ENCODE results near the gene COLEC11.
"Not testable (repeated sequence)": the region's sequence is repeated elsewhere in the genome, so short reads cannot be mapped to it uniquely, and the experiment has no call there.

Gene COLEC11

DNA sequence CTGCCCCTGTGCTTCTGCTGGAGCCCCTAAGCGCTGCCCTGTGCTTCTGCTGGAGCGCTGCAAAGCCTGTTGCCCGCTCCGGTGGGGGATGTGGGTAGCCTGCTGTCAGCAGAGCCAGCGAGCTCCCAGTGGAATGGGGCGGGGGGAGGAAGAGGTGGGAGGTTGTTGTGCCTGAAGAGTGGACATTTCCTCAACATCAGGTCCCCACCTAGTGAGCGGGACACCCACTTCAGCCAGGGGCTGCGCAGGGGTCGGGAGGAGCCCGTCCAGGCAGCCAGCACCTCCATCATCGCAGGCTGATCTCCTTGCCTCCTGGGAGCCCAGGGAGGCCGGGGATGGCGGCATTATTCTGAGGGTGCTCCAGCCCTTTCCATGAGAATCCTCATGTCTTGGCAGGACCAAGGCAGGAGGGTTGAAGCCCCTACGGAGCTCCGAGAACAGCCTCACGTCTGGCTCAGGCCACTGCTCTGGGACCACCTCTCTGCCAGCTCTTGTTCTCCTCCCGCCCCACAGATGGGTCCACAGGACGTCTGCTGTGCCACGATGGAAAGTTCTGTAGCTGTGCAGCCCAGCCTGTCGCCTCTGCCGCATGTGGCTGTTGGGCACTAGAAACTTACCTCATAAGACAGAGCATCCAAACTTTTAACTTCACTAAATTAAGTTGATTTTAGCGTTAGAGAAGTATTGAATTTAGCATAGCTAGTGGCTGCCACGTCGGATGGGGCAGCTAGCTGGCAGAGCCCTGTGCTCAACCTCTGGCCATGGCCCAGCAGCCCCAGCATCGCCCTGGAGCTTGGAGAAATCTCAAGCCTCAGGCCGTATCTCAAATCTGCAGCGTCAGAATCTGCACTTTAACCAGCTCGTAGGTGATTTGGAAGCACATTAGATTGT lies 61.2 kb downstream of the COLEC11 start:
- no peak for DNase-seq

DNA sequence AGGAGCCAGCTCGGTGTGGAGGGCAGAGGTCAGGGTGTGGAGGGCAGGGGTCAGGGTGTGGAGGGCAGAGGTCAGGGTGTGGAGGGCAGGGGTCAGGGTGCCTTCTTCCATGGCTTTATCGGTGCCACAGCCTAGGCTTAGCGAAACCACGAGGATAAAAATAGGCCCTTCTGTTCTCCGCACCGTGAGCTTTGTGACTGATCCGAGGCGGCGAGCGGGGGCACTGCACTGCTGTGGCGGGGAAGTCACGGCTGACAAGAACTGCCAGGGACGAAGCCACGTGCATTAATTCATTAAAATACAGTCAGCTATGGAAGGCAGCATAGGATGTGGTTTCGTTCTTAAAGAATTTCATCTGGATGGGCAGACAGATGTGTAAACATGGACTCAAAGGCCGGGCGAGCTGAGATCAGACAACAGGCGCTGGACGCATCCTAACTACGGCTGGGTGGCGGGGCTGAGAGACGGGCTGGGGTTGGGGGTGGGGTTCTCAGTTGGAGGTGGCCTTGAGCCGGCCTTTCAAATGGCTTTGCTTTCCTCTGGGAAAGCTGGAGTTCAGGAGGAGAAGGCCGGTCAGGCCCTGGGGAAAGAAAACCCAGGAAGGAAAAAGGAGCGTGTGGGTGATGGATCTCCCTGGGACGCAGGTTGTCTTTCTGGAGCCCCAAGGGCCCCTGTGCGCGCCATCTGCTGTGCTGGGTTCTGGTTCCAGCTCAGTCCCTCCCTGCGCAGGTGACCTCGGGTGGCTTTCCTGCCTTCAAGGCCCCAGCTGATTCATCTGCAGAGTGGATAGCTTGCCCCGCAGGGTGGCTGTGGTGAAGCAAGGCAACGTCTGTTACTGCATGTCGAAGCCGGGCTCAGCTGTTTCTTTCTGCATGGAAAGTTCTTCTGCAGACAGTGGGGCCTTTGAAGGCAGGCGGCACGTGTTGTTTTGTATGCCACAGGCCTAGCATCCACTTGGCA lies 62.1 kb downstream of the COLEC11 start:
- no peak for DNase-seq

DNA sequence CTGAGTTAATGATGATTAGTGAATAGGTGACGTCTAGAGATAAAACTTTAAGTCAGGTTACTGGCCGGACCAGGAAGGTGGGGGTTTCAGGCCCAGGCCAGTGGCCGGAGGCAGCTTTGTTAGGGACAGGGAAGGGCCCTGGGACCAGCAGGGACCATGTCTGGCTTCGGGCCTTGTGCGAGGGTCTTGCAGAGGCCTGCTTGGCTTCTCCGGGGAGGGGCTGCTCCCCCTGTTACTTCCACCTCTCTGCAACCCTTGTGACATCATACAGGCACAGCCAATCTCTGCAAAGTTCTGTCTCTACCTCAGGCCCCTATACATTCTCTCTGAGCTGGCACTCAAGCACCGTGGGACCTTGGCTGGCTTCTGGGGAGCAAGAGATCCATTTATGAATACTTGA lies 63.0 kb downstream of the COLEC11 start, which contains the start of gene ALLC:
Gene ALLC, plus strand, starts transcription at position 320 of the 400 bp plus-strand sequence. CDS start 12,958 bp downstream, outside the sequence.
- DNase-seq: no peak

DNA sequence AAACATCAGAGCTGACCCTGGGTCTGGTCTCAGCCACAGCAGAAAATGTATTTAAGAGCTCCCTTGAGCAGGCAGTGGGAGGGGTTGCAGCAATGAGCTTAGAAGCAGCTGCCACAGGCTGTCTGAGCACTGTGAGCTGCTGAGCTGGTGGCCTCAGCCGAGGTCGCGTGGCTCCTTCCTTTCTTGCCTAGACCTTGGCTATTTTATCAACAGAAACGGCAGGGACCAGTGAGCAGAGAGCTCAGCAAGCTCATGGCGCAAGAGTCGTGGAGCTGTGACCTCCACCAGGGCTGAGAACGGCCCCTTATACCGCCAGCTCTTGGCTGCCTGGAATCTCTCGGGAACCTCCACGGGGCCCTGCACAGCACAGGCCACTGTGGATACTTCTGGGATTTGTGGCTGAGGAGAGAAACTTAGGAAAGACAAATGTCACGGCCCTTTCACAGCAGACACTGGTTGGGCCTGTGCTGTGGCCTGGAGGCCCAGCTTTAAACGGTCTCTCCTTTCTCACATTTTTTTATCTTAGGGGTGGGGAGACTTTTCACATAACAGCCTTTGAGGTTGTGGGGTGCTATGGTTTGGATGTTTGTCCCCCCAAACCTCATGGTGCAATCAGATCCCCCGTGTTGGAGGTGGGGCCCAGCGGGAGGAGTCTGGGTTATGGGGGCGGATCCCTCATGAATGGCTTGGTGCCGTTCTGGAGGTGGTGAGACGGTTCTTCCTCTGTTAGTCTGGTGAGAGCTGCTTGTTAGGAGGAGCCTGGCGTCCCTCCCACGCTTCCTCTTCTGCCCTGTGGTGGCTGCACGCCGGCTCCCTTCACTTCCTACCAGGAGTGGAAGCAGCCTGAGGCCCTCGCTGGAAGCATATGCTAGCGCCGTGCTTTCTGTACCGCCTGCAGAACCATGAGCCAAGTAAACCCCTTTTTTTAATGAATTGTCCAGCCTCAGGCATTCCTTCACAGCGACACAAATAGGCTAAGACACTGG lies 64.8 kb downstream of the COLEC11 start:
- no peak for DNase-seq

DNA sequence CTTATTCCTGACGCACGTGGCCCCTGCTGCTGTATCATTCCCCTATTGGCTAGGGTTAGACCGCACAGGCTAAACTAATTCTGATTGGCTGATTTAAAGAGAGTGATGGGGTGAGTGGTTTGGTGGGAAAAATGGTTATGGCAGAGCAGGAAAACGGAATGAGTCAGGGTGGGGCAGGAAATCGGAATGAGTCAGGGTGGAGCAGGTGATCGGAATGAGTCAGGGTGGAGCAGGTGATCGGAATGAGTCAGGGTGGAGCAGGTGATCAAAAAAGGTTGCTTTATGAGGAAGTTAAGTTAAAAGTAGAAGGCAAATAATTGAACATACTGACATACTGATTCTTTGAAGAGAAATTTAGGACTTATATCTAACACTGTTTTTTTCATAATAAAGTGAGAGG lies 65.7 kb downstream of the COLEC11 start:
- not testable (repeated sequence) for DNase-seq

- no peak for DNase-seq
Observed at GRCh38 chr2:3661149-3661660, 66.3 kb downstream of the COLEC11 start.

DNA sequence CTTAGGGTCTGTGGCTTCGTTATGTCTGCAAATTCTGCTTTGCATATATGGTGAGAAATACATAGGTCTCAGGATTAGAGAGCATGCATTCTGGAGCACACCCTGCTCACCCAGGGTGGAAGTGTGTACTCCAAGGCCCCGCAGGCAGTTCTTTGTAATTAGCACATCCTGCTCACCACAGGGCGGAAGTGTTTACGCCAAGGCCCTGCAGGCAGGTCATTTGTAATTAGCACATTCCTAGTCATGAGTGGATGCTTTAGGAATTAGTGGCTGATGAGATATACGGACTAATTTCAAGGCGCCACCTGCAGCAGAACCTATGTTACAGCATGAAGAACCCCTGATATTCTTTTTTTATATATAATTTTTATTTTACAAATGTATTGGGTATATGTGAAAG lies 67.3 kb downstream of the COLEC11 start:
- DNase-seq: no peak

DNA sequence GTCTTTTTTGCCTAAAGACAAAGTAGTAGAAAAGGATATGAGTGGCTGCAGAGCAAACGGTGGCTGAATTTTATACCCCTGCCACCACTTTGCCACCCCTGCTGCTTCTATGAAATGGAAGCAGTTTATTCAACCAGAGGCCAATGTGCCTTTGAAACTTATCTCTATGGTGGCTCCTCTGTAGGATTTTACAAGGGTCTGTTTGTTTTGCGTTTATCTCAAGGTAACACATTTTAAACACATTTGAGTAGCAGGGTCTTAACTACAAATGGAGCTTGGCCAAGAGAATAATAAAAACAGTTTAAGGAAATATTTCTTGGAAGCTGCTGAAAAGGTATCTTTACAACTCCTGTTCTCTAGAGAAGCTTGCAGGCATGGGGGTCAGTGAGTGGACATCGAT lies 69.2 kb downstream of the COLEC11 start:
- DNase-seq: no peak

DNA sequence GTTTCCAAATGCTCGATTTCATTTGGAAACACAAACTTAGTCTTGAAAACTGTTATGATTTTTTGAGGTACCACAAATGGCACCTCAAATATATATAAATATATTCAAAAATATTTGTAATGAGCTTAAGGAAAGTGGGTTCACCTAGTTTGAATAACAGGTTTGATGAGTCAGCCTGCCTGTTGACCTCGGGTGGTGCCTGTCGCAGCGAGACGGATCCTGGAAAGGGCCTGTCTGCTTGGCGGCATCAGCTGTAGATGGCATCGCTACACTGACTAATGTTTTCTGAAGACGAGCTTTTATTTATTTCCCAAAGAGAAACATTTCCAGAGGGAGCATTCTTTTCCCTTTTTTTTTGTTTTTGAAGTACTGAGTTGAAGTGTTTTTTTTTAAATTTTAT lies 70.0 kb downstream of the COLEC11 start:
- DNase-seq: no peak

DNA sequence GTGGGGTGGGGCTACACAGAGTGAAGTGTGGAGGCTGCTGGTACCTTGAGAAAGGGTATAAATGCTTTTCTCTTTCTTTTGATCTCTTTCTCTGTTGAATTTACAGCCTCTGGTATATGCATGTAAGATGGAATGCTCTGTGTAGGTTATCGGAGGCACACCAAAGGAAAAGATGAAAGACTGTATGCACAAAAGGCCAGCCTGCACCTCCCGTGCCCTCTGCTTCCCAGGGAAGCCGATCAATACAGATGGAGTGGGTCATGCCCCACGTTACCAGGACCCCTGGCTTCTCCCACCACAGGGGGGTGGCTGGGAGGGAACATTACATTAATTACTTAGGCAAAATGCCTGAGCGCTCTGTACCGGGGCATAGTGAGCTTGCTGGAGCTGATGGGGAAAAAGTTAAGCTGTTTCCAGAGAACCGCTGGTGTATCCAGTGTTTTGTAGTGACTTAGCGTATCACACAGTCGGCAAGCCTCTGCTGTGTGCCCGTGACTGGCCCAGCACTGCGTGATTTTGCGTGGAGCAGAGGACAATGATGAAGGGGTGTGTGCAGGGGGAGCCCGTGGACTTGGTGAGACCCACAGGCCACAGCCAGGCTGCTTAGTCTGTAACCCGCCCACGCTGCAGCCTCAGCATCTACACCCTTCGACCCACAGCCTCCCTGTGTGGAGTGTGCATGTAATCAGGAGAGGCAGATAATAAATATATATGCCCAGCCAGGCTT lies 71.1 kb downstream of the COLEC11 start:
- no peak for DNase-seq

DNA sequence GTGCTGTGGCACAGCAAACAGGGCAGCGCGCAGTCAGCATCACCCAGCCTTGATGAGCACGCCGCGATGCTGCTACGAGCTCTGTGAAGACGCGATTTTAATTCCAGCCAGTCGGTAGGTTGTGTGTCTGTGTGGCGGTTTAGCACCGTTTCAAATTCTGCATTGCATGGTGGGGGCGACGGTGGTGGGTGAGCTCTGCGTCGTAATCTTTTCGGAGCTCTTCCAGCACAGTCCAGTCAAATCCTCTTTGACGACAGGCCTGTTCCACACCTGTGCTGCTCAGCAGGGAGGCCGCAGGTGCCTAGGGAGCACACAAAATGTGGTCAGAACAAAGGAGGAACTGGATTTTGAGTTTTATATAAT lies 71.7 kb downstream of the COLEC11 start:
- DNase-seq: no peak

GRCh38 chr2:3667151-3667631 lies 72.3 kb downstream of the COLEC11 start:
- DNase-seq: peak; percentile 77

- no peak for DNase-seq
Observed at GRCh38 chr2:3669656-3670055, 74.7 kb downstream of the COLEC11 start.

DNA sequence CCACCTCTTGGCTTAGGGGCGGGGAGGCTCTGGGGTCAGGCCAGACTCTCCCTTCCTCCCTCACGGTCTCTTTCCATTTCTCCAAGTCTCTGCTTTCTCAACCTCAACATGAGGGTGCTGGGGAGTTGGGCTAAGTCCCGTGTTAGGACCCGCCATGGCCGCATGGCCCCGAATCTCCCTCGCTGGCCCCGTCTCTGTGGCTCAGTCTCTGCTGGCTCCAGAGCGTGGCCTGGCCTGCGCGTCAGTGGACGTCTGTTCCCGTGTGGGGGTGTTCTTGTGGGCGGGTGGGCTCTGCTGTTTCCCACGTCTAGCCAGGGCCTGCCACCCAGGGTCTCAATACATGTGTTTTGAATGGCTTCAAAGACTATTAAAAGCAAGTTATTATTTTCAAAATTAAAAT lies 75.5 kb downstream of the COLEC11 start:
- DNase-seq: no peak

DNA sequence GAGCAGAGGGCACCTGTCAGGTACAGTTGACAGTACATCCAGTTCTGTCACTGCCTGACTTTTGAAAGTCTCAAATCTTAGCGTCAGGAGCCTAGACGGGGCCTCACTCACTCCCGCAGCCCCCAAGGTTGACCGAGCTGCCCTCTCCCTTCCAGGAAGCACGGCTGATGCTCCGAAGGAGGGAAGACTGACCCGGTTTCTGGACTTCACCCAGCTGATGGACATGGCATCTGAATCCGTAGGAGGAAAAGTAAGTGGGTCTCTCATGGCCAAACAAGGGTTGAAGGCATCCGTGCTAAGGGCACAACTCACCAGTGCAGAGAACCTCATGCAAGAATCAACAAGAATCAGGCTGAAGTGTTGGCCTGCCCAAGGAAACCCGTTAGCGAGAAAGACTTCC lies 76.0 kb downstream of the COLEC11 start:
- no peak for DNase-seq

GRCh38 chr2:3672861-3673678 lies 78.2 kb downstream of the COLEC11 start:
- no peak for DNase-seq

DNA sequence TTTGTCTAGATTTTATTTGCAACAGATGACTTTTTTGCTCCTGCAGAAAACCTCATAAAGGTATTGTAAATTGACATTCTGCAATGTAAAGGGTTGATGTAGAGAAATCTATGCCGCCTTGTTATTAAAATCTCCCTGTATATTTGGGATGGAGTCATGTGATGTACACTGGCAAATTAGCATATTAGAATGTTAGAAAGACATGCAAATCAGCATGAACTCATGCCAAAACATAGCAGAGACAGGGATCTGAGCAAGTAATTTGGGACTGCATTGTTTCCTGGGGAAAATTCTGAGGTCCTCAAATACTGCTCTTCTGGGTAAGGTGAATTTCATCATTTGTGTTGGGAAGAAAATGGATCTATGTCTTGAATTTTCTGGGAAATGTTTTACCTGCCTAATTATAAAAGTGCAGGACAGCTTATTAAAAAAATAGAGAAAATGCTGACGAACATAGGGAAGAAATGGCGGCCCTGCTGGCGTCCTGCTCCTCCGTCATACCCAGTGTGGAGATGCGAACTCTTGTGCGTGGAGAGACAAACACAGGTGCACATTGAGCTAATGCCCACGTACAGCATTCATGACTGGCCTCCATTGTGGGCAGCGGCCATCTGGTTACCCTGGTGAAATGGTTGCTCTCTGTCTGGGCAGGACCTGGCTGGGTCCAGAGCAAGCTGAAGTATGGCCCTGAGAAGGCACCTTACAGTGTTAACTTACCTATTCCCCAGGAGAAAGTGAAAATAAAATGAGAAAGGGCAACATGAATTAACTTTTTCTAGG lies 79.3 kb downstream of the COLEC11 start:
- DNase-seq: no peak

DNA sequence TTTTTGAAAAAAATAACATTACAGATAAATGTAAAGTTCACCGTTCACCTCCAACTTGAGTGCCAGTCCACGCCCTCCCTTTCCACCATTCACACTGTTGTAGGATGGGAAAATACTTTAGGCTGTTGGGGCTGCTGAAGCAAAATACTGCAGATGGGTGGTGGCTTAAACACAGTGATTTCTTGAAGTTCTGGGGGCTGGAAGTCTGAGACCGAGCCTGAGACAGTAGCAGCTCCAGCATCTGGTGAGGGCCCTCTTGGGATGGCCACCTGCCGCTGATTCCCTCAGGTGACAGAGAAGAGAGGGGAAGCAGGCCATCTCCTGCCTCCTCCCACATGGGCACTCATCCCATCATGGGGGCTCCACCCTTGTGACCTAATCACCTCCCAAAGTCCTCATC lies 80.8 kb downstream of the COLEC11 start:
- DNase-seq: no peak

- DNase-seq: no peak
Observed at GRCh38 chr2:3677436-3677835, 82.5 kb downstream of the COLEC11 start.

DNA sequence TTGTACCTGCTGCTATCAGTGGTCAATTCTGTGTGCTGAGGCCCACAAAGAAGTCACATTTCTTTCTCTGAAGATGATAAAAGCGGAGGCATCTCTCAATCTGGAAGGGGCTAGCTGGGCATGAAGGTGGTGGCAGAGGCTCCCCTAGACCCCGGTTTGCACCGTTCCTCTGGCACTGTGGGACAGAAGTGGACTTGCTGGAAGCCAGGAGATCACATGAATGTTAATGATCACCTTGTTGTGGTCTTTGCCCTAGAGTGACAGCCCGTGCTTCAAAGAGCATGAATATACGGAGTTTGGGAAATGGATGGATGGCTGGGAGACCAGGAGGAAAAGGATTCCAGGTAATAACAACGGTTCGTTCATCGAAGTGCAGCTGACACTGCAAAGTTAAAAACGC lies 83.3 kb downstream of the COLEC11 start:
- no peak for DNase-seq

All from DMS153 (cell line).